GM10266 (cell line): ENCODE data around the gene GRIA2.
"Not testable (repeated sequence)": the region's sequence is repeated elsewhere in the genome, so short reads cannot be mapped to it uniquely, and the experiment has no call there.

Source experiments
- DNase-seq: peaks from one replicate; pipeline ENCODE4 v3.0.0; 2012; ENCODE audit errors: extremely low spot score
- CTCF ChIP-seq: IDR thresholded peaks from 2 replicates; pipeline ENCODE4 v1.5.1; 2012; ENCODE audit warnings: mild to moderate bottlenecking, low read depth; ENCODE audit not compliant: control insufficient read depth, insufficient read depth; ENCODE audit errors: missing control alignments

Gene GRIA2

GRCh38 chr4:157226035-157226434 lies 5.5 kb downstream of the GRIA2 start:
- TF ChIP-seq CTCF, result no peak
- no peak for DNase-seq

- TF ChIP-seq CTCF, result no peak
- DNase-seq, result no peak
Observed at GRCh38 chr4:157226601-157227000, 6.1 kb downstream of the GRIA2 start.

GRCh38 chr4:157231525-157231924 lies 11.0 kb downstream of the GRIA2 start:
- TF ChIP-seq CTCF, result no peak
- no peak for DNase-seq

GRCh38 chr4:157242871-157243270 lies 22.3 kb downstream of the GRIA2 start:
- no peak for TF ChIP-seq CTCF
- DNase-seq, result no peak

- no peak for TF ChIP-seq CTCF
- DNase-seq, result no peak
Observed at GRCh38 chr4:157244348-157244747, 23.8 kb downstream of the GRIA2 start.

- no peak for TF ChIP-seq CTCF
- DNase-seq, result no peak
Observed at GRCh38 chr4:157245351-157245750, 24.8 kb downstream of the GRIA2 start.

GRCh38 chr4:157246964-157247363 lies 26.4 kb downstream of the GRIA2 start:
- DNase-seq, result no peak
- TF ChIP-seq CTCF, result no peak

GRCh38 chr4:157258165-157258564 lies 37.6 kb downstream of the GRIA2 start:
- not testable (repeated sequence) for DNase-seq
